Mesothelial cell of epicardium (in vitro differentiated cells): Measurements from ENCODE around the gene FRK. TPM values are rescaled to one million over a fixed set of nuclear protein-coding genes. Genes with fewer than 3 reads are reported as not detected.

Experiments
- DNase-seq, 2 experiments: peaks; one replicate each; pipeline ENCODE4 v3.0.0; 2021; ENCODE audit warnings: low spot score in 2 of 2; ENCODE audit not compliant: unreplicated experiment in 2 of 2
- H3K27ac Mint-ChIP-seq: 2 replicates; pipeline ENCODE4 v1.8.0; 2021; ENCODE audit warnings: mixed read lengths
- H3K27me3 Mint-ChIP-seq: 2 replicates; pipeline ENCODE4 v1.8.0; 2021; ENCODE audit warnings: low read depth, mixed read lengths
- H3K36me3 Mint-ChIP-seq: 2 replicates; pipeline ENCODE4 v1.8.0; 2021; ENCODE audit warnings: mixed read lengths
- H3K4me1 Mint-ChIP-seq: 2 replicates; pipeline ENCODE4 v1.8.0; 2021; ENCODE audit warnings: mixed read lengths
- H3K4me3 Mint-ChIP-seq: 2 replicates; pipeline ENCODE4 v1.8.0; 2021; ENCODE audit warnings: mild to moderate bottlenecking, moderate library complexity, mixed read lengths
- H3K9me3 Mint-ChIP-seq: 2 replicates; pipeline ENCODE4 v1.8.0; 2021; ENCODE audit warnings: mixed read lengths
- CTCF ChIP-seq: fragments of 200-600 bp; sonication (generic); IDR thresholded peaks from one replicate; pipeline ENCODE4 v1.5.0; 2021; ENCODE audit warnings: antibody characterized with exemption; ENCODE audit not compliant: unreplicated experiment
- total RNA-seq: library from RNA; stranded (reverse); gene quantifications from 3 replicates; pipeline ENCODE4 v1.2.1, GENCODE V29; 2021

Gene FRK
- total RNA-seq, 1 donor from 2014 or later, result 5.1 TPM

- Mint-ChIP-seq H3K27ac (no peak overlapping the region), H3K4me1 (no peaks in the 10 kb centered on the region), H3K4me3 (no peak overlapping the region), H3K9me3 (no peaks in the 10 kb centered on the region), H3K27me3 (peaks cover 5% of the 10 kb centered on the region), H3K36me3 (no peaks in the 10 kb centered on the region)
- DNase-seq, result no peak
- no peak for TF ChIP-seq CTCF
These were observed 146.6 kb downstream of the FRK start for GRCh38 chr6:115914098-115914497.

GRCh38 chr6:115909923-115910546, 150.7 kb downstream of the FRK start:
- H3K4me1 Mint-ChIP-seq, result peaks cover 3% of the 10 kb centered on the region
- TF ChIP-seq CTCF, result no peak
- no peaks in the 10 kb centered on the region for H3K9me3 Mint-ChIP-seq
- DNase-seq, result no peak
- H3K27me3 Mint-ChIP-seq, result no peaks in the 10 kb centered on the region
- no peaks in the 10 kb centered on the region for H3K36me3 Mint-ChIP-seq
- H3K4me3 Mint-ChIP-seq, result no peak overlapping the region
- H3K27ac Mint-ChIP-seq, result no peak overlapping the region

GRCh38 chr6:115908906-115909559, 151.7 kb downstream of the FRK start:
- no peak overlapping the region for H3K27ac Mint-ChIP-seq
- no peaks in the 10 kb centered on the region for H3K27me3 Mint-ChIP-seq

GRCh38 chr6:115905471-115905870, 155.2 kb downstream of the FRK start:
- Mint-ChIP-seq H3K27ac (no peak overlapping the region), H3K36me3 (no peaks in the 10 kb centered on the region), H3K9me3 (no peaks in the 10 kb centered on the region), H3K4me1 (peaks cover 3% of the 10 kb centered on the region), H3K27me3 (peaks cover 2% of the 10 kb centered on the region), H3K4me3 (no peak overlapping the region)
- no peak for DNase-seq
- no peak for TF ChIP-seq CTCF

More at GRCh38 chr6:115908906-115909559, 151.7 kb downstream of the FRK start:
- no peak for DNase-seq
- no peak for TF ChIP-seq CTCF
- Mint-ChIP-seq H3K9me3 (no peaks in the 10 kb centered on the region), H3K4me1 (peaks cover 3% of the 10 kb centered on the region), H3K4me3 (no peak overlapping the region), H3K36me3 (no peaks in the 10 kb centered on the region)

GRCh38 chr6:115902436-115902835, 158.3 kb downstream of the FRK start:
- Mint-ChIP-seq H3K36me3 (no peaks in the 10 kb centered on the region), H3K9me3 (no peaks in the 10 kb centered on the region), H3K4me1 (peaks cover 2% of the 10 kb centered on the region), H3K4me3 (no peak overlapping the region), H3K27ac (no peak overlapping the region), H3K27me3 (peaks cover 2% of the 10 kb centered on the region)
- TF ChIP-seq CTCF, result no peak
- no peak for DNase-seq
